GM18526 (cell line): ENCODE data around the gene TCEA2.

Experiments used
- POLR2A ChIP-seq: IDR thresholded peaks from 3 replicates; pipeline ENCODE4 v1.6.1; 2011; ENCODE audit not compliant: insufficient read length; ENCODE audit errors: extremely low read depth

Gene TCEA2

DNA sequence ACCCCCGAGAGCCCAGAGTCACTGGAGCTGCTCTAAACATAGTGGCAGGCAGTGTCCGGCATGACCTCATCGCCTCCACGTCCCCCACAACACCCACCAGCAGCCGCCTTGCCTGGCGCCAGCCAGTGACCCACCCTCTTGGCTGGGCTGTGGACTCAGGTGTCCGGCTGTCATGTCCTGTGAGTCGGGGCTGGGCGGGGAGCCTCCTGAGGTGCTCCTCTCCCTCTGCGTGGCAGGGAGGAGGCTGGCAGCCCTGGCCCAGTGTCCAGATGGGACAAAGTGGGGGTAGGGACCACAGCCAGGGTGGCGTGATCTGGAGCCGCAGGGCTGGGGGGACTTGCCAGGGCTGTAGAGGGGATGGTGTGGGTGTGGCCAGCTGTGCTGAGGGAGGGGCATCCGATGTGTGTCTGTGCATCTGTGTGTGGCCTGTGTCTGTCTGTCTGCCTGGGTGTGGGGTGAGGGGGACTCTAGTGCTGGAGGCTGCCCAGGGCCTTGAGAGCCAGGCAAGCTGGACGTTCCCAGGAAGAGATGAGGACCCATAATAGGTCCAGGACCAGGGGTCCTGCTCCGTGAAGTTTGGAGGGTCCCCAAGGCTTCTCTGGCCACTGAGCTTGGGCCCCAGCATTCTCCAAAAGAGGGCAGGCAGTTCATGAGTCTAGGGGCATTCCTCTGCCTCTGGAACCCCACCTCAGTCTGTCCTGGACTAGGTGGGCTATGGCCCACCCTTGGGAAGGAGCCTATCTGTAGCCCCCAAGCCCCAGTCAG lies 11.3 kb upstream of the TCEA2 start:
- TF ChIP-seq POLR2A, result no peak

DNA sequence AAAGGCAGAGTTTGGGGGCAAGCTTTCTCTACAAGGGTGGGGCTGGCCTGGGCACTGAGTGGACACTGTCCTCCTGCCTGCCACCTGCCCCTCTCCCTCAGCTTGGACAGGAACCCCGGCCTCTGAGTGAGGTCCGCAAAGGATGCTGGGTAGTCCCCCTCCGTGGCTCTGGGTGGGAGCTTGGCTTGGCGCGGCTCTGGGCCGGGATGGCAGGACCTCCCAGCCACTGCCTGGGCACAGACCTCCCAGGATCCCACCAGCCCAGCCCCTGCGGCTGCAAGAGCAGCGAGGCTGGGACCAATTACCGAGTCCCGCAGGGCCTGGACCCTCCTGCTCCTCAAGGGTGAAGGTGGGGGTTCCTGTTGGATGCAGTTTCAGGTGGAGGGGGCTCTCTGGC lies 10.7 kb upstream of the TCEA2 start:
- no peak for TF ChIP-seq POLR2A

DNA sequence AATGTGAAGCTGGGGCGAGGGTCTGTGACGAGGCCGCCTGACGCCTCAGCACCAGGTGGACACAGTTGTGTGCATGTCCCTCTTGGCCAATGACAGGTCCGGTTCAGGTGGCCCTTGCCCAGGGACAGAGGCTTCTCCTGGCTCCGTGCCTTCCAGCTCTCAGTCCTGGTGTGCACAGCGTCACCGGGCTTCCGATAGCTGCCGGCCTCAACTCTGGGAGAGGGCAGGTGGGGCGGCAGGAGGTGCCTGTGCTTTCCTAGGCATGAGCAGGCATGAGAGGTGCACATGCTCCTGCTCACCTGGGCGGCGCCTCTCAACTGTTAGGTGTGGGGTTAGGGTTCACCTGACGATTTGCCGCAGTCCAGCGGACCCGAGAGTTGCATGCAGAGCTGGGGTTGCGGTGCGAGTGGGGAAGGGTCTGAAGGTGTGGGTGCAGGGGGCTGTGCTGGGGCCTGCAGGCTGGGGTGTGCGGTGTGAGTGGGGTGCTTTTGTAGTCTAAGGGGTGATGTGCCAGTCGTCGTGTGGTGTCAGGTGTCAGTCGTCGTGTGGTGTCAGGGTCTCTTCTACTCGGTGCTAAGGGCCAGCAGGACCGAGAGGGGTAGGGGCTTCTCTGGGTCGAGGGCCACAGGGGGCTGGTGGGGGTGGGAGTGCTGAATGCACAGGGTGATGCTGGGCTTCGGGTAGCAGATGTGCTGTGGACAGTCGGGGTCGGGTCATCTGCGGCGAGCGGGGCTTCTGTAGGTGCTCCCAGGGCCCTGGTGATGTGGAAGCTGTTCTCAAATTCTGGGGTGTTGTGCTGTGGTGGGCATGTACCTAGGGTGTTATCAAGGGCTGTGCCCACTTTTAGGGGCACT lies 9.8 kb upstream of the TCEA2 start:
- TF ChIP-seq POLR2A, result no peak

DNA sequence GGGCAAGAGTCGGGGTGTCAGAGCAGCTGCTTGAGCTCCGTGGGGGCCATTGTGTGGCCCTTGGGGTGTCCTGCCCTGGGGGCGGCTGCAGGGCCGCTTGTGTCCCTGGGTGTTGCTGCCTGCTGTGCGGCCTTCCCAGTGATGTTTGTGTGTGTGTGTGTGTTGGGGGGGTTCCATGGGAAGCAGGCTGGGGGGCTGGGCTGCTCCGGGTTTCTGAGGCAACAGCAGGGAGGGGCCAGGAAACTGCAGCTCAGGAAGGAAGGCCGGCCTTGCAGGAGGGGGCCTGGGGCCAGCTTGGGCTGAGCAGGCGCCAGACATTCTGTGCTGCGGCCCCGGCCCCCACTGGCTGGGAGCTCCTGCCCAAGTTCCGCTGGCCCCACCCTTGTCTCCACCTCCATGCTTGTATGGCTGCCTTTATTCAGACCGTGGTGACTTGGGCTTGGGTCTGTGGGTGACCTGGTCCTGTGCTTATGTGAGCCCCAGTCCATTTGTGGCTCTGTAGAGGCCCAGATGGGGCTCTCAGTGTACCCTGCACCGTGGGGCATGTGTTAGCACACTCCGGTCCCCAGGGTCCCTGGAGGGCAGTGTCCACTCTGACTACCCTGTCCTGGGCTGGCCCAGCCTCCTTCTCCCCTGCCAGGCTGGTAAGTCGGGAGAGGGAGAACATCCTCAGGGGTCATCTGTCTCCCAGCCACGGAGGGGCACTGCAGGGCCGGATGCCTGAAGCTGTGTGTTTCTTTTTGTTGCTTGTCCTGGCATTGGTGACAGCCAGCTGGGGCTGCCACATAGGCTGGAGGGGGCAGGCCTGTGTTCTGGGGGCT lies 8.9 kb upstream of the TCEA2 start:
- TF ChIP-seq POLR2A, result no peak

DNA sequence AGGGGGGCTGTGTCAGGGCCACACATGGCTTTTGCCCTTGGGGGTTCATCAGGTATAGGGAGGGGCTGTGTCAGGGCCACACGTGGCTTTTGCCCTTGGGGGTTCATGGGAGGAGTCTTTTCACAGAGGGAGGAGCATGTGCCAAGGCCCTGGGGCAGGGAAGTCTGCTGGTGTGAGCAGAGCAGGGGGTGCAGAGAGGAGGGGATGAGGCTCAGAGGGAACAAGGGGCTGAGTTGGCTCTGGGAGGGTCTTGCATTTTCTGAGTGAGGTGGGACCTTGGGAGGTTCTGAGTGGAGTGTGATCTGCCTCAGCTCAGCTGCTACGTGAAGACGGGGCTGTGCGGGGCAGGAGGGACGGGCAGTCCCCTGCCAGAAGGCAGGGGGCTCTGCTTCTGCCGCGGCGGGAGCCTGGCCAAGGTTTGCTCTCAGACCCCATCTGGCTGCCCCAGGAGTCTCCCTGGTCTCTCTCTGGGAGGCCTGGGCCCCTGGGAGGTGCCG lies 7.6 kb upstream of the TCEA2 start:
- no peak for TF ChIP-seq POLR2A

DNA sequence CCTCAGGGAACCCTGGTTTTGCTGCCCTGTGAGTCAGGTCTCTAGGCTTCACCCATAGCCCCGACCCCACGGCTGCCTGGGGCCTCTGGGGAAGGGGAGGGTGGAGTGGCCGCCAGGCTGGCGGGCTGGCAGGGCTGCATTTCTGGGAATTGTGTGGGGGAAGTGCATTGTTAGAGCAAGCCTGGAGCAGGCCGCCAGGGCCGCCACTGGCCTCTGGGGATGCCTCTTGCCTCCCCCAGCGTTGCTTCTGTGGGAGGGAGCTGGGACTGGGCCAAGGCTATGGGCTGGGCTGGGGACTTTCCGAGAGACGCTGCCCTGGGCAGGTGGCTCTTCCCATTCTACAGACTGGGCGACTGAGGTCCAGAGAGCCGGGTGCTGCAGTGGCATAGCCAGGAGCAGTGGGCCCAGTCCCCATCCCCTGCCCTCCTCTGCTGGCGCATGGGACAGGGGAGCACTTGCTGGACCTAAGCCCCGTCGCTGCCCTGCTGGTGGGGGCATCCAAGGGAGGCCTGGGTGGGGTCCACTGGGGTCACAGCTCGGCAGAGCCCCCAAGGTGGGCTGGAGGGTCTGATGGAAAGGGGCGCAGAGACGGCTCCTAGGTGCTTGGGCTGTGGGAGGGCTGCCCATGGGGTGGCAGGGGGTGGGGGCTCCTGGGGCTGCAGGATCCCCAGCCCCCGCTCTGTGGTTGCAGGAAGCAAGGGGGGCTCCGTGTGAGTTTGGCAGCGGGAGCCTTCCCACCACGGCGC lies 6.9 kb upstream of the TCEA2 start:
- no peak for TF ChIP-seq POLR2A

DNA sequence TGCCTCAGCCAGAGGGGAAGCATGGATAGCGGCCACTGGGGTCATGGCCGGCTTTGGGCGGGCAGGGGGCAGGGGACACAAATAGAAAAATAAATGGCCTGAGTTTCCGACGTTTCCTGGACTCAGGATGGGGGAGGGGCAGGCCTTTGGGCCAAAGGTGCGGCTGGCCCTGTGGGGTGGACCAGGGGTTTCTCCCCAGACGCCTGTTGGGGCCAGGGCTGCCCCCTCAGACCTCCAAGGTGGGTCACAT lies 6.4 kb upstream of the TCEA2 start:
- TF ChIP-seq POLR2A, result no peak

DNA sequence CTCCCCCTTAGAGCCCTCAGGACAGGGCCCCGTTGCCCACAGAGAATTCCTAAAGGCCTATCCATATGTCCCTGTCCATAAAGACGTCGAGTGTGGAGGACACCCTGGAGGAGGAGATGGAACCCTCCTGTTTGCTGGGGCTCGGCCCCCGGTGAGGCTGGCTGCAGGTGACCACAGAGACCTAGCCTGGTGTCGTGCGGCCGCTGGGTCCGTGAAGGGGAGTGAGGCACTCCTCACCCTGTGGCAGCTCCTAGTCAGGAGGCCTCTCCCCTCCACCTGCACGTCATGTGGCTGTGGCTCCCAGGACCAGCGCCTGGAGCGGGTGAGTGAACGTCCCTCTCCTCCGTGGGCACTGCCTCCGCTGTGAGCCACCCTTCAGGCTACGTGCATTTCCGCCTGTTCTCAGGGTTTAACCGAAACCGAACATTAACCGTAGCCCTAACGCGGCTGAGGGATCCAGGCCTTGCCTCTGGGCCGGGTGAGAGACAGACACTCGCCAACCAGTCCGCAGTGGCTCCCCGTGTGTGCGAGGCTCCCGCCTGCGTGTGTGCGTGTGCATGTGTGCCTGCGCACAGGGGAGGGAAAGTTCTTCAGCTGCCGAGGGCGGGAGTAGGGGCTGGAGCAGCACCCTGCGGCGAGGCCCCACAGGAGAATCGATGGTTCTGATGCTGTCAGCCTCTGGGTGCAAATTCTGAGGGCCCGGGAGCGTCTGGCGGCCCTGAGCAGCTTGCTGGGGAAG lies 5.9 kb upstream of the TCEA2 start:
- no peak for TF ChIP-seq POLR2A

DNA sequence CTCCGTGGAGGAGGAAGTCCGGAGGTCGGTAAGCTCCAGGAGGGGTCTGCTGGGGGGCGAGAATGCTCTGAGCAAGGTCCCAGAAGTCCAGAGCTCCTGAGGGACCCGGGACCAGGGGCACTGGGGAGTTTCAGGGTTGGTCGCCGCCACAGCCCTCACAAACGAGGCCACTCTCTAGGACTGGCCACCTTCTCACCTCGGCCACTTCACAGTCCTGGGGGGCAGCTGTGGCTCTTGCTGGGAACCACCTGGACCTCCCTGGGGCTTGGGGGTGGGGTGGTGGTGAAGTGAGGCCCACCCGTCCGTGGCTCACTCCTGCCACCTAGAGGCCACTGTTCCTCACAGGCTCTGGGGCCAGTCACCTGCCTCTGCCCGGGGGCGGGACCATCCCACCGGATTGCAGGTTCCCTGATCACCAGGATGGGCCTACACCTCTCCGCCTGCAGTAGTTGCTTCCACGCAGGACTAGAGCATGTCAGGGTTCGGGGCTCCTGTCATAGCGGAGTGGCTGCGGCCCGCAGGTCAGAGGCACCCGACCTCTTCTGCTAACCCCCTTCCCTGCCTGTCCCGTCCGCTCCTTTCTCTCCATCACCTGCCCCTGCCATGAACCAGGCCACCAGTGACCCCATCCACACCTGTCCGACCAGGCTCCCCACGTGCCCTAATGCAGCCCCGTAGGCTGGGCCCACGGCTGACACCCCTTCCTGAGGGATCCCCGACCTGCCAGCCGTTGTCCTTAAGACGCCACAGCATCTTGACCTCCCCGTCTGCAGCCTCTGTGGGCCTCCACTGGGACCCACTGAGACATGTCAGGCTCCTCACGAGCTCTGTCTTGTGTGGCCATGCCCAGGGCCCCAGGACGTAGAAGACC lies 5.1 kb upstream of the TCEA2 start:
- TF ChIP-seq POLR2A, result no peak

DNA sequence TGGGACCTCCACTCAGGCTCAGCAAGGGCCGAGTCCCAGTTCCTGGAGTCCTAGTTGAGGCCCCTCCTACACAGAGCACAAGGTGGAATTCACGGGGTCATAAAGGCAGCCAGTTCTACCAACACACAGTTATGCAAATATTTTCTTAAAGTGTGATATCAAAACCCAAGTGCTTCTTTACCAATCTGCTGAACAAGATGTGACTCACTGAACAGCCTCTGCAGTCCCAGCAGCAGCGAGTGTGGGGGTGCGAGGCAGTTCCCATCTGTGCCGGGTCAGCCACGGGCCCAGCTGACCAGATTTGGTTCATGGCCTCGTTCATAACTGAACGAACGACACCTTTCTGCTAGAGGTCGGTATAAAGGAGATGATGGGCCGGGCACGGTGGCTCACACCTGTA lies 4.5 kb upstream of the TCEA2 start:
- no peak for TF ChIP-seq POLR2A

DNA sequence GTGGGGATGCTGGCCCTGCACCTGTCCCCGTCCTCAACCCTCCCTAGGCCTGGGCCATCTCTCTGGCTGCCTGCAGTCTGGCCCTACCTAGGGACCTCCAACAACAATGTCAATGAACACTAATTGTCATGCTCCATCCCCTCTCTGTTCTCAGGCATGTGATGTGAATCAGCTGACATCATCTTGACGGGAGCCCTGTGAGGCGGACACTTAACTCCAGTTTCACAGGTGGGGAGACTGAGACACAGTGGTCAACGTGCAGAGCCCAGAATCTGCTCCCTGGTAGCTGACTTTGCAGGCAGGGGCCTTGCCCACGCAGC lies 762 bp upstream of the TCEA2 start:
- TF ChIP-seq POLR2A, result no peak

DNA sequence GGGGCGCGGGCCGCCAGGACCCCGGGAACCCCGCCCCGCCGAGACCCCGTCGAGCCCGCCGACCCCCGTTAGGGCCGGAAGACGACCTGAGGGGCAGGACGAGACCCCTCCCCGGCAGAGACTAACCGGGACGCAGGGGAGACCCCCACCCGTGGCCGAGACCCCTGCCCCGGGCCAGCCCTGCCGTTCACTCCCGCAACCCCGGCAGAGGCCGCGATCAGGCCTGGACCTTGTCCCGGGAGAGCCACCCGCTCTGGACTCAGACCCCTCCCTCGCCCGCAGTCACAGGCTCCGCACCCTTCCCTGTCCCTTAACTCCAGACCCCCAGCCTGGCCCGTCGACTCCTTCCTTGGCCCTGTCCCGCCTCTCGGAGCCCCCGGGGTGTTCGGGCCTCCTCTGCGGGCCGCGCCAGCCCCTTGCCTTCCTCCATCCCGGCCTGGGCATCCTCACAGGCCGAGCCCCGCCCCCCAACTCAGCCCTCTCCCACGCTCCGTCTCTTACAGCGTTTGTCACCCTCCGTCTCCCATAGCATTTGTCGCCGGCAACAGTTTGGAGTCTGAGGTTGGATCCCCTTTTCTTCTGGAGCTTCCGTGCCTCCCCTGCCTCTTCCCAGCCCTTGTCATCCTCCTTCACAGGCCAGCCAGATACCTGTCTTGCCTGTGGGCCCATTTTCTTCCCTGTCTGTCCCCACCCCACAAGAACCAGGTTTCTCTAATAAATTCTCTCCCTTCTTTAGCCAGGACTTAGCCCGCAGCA lies 569 bp downstream of the TCEA2 start:
- no peak for TF ChIP-seq POLR2A

DNA sequence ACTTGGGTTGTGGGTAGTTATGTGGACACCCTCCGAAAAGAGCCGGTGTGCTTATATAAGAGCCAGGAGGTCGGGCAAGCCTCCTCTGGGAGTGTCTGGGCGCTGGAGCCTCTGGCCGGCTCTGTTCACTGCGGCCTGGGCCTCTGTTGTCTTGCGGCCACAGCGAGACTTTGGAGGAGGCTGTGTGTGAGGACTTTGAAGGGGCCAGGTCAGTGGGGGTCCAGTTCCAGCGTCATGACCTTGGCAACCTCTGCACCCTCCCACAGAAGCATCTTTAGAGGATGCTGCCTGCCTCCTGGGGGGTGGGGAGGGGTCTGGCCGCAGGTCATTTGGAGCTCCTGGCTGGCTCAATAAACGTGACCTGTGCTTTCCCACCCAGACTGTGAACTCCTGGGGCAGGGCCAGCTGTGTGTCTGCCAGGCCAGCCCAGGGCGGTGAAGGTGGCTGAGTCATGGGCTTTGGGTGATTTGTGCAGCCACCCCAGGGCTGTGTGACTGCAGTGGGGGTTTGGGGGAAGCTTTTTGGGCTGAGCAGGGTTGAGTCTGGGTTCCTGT lies 1.2 kb downstream of the TCEA2 start:
- TF ChIP-seq POLR2A, result no peak
